Panc1 (cell line): ENCODE results near the gene RPS6KL1. TPM values are rescaled to one million over a fixed set of nuclear protein-coding genes. Genes with fewer than 3 reads are reported as not detected.

ENCODE experiments used
- ATAC-seq: fragments of 200-7000 bp; cut with Tn5 transposase; 2 replicates; pipeline ENCODE4 v1.9.1; 2020; ENCODE audit warnings: mild to moderate bottlenecking, moderate library complexity
- BruUV-seq: library from RNA; stranded (reverse); fragments of 400-500 nt; replicated peaks from 2 replicates; lab custom pipeline; 2021; lab: Mats Ljungman, UMichigan
- CTCF ChIA-PET: fragments of 300-600 bp; sonication (Branson Sonifier 250); formaldehyde crosslinking; loops from one replicate; lab custom pipeline; 2022; ENCODE audit warnings: antibody characterized with exemption; lab: Charles Lee
- POLR2A ChIA-PET: fragments of 300-600 bp; sonication (Branson Sonifier 250); formaldehyde crosslinking; loops from one replicate; lab custom pipeline; 2022; ENCODE audit warnings: antibody characterized with exemption; lab: Charles Lee
- DNase-seq: peaks from one replicate; pipeline ENCODE4 v3.0.0-alpha.2; 2010; ENCODE audit warnings: low read depth, low spot score
- H3K27ac ChIP-seq: 2 replicates; pipeline ENCODE4 v1.5.1; 2011; ENCODE audit warnings: mild to moderate bottlenecking, low read length, inconsistent platforms
- H3K27me3 ChIP-seq: fragments of 200-500 bp; sonication (Bioruptor generic); 2 replicates; pipeline ENCODE4 v1.6.0; 2014; ENCODE audit warnings: low read length, inconsistent platforms; ENCODE audit not compliant: control insufficient read depth, insufficient read depth
- H3K36me3 ChIP-seq: fragments of 200-500 bp; sonication (Bioruptor generic); 2 replicates; pipeline ENCODE4 v1.5.1; 2014; ENCODE audit warnings: inconsistent platforms, mild to moderate bottlenecking, low read length, moderate library complexity; ENCODE audit not compliant: control insufficient read depth, insufficient read depth
- H3K4me1 ChIP-seq: 2 replicates; pipeline ENCODE4 v1.5.1; 2011; ENCODE audit warnings: inconsistent platforms, mild to moderate bottlenecking, low read length, moderate library complexity; ENCODE audit not compliant: control insufficient read depth, insufficient read depth
- H3K4me3 ChIP-seq, 2 experiments: 2 replicates each; pipeline ENCODE4 v1.5.1; 2011 to 2012; ENCODE audit warnings: low read depth in 2 of 2, low read length in 2 of 2, mild to moderate bottlenecking in 2 of 2, inconsistent platforms in 1 of 2, moderate library complexity in 1 of 2
- H3K9me3 ChIP-seq: fragments of 200-500 bp; sonication (Bioruptor generic); 2 replicates; pipeline ENCODE4 v1.5.1; 2014; ENCODE audit warnings: low read depth, mild to moderate bottlenecking, inconsistent platforms, low read length, moderate library complexity; ENCODE audit not compliant: control insufficient read depth, insufficient read depth
- CTCF ChIP-seq: fragments of 450-650 bp; IDR thresholded peaks from 2 replicates; pipeline ENCODE4 v1.5.1; 2017; ENCODE audit warnings: mild to moderate bottlenecking
- POLR2AphosphoS5 ChIP-seq: IDR thresholded peaks from 2 replicates; pipeline ENCODE4 v1.6.1; 2012; ENCODE audit warnings: mild to moderate bottlenecking, low read depth, low read length, moderate library complexity
- REST ChIP-seq, 2 experiments: IDR thresholded peaks; 2 replicates each; pipeline ENCODE4 v1.6.1; 2011 to 2012; ENCODE audit warnings: low read depth in 2 of 2, control low read depth in 1 of 2, low read length in 1 of 2, mild to moderate bottlenecking in 1 of 2, moderate library complexity in 1 of 2; ENCODE audit not compliant: insufficient read depth in 1 of 2
- SIN3A ChIP-seq: IDR thresholded peaks from 2 replicates; pipeline ENCODE4 v1.6.1; 2012; ENCODE audit warnings: low read depth, mild to moderate bottlenecking, low read length, moderate library complexity, borderline replicate concordance; ENCODE audit not compliant: insufficient read depth
- TCF7L2 ChIP-seq: IDR thresholded peaks from 2 replicates; pipeline ENCODE4 v1.6.1; 2011; ENCODE audit warnings: mild to moderate bottlenecking, low read depth, low read length, inconsistent platforms
- in situ Hi-C: cut with HindIII; loops from 2 replicates; pipeline ENCODE4 v1.10.0; 2016; ENCODE audit warnings: low sequenced_read_pairs, low pct_unique_long_range_greater_than_20kb
- intact Hi-C: fragments of 100-400 bp; cut with micrococcal nuclease; formaldehyde crosslinking; loops from one replicate; pipeline ENCODE4 v1.10.0; 2022; ENCODE audit not compliant: unreplicated experiment
- total RNA-seq: library from RNA; stranded (reverse); gene quantifications from one replicate; pipeline ENCODE4 v1.2.1, GENCODE V29; 2021; ENCODE audit not compliant: unreplicated experiment

RPS6KL1 gene
- total RNA-seq, 1 experiment from 2014 or later: 14.9 TPM

GRCh38 chr14:74937171-74937570 is 14.1 kb upstream of the RPS6KL1 start:
- ATAC-seq: no peak
- CTCF ChIA-PET: no interaction called here
- POLR2A ChIA-PET: no interaction called here

GRCh38 chr14:74936731-74937130 is 13.7 kb upstream of the RPS6KL1 start:
- no peaks in the 10 kb centered on the region for H3K27me3 ChIP-seq
- ATAC-seq: no peak
- no TSS peak for BruUV-seq
- no peaks in the 10 kb centered on the region for H3K36me3 ChIP-seq
- ChIA-PET CTCF (no interaction called here), POLR2A (no interaction called here)
- in situ Hi-C loops (no loop called here), intact Hi-C loops (no loop called here)
- no peaks in the 10 kb centered on the region; the same call in 1 of the 2 replicates for H3K4me1 ChIP-seq
- H3K27ac ChIP-seq: no peak overlapping the region
- no peak overlapping the region for H3K4me3 ChIP-seq
- TF ChIP-seq CTCF: no peak
- no peak for TF ChIP-seq SIN3A
- no peak for TF ChIP-seq POLR2AphosphoS5
- TF ChIP-seq REST (IDR thresholded peaks at IDR 0.05; ENCODE audit: insufficient read depth in 1 of 2, low read depth in 2 of 2, low read length in 1 of 2): no peak
- TF ChIP-seq TCF7L2: no peak
- no peaks in the 10 kb centered on the region for H3K9me3 ChIP-seq
- no peak for DNase-seq

More at GRCh38 chr14:74937171-74937570, 14.1 kb upstream of the RPS6KL1 start:
- no peaks in the 10 kb centered on the region for H3K36me3 ChIP-seq
- H3K9me3 ChIP-seq: no peaks in the 10 kb centered on the region
- TF ChIP-seq SIN3A (no peak), POLR2AphosphoS5 (no peak), TCF7L2 (no peak), REST (IDR thresholded peaks at IDR 0.05; ENCODE audit: insufficient read depth in 1 of 2, low read depth in 2 of 2, low read length in 1 of 2) (no peak), CTCF (no peak)
- no peak overlapping the region for H3K27ac ChIP-seq
- no TSS peak for BruUV-seq
- DNase-seq: no peak
- no peaks in the 10 kb centered on the region for H3K27me3 ChIP-seq
- no peak overlapping the region for H3K4me3 ChIP-seq
- intact Hi-C loops: no loop called here
- in situ Hi-C loops: no loop called here
- H3K4me1 ChIP-seq: no peaks in the 10 kb centered on the region; the same call in 1 of the 2 replicates
